ENCODE results near the gene AGPAT3.

AGPAT3 gene

DNA sequence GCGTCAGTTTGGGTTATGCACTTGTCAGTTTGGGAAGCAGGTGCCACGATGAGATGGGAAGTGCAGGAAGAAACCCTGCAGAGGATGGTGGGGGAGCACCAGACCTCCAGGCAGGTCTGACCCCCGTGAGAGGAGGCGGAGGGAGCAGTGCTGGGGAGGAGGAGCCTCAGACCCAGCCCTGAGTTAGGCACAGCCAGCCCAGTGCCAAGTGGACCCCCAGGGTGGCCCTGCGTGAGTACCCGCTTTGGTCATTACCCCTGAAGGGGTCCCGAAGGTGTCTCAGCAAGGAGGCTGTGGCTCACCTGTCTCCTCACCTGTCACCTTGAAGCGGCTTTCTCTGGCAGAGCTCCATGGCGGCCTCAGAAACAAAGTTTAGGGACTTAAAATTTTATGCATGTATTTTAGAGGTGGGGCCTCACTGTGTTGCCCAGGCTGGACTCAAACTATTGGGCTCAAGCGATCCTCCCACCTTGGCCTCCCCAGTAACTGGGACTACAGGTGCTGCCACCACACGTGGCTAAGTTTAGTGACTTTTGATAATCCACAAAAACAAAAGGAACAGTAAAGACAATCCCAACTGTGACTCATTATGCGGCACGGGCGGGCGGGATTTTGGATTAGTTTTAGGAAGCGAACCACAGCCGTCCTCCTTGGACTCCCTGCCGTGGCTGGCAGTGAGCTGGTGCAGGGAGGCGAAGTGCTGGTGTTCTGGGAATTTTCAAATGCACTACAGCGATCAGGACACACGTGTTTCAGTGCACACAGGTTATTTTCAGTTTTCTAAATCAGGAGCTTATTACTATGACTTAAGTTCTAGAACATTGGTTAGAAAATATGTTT is 4.7 kb downstream of the AGPAT3 start:
- H3K36me3 ChIP-seq (ENCODE audit: control insufficient read depth in 2 of 2, insufficient read depth in 1 of 2, low read length in 2 of 2), result peaks cover 4 to 41% of the 10 kb centered on the region in 2 experiments; a peak in 2 of 3 replicates
- no peaks in the 10 kb centered on the region for H3K9me3 ChIP-seq (ENCODE audit: control insufficient read depth, insufficient read depth, low read depth, low read length)
- H3K4me1 ChIP-seq (ENCODE audit: control insufficient read depth, insufficient read depth, low read length), result peaks cover 10% of the 10 kb centered on the region
- H3K27ac ChIP-seq (ENCODE audit: extremely low read depth, low read depth, low read length), result no peak overlapping the region
- TF ChIP-seq GLIS1 (tag by site-specific recombination; IDR thresholded peaks at IDR 0.05) (peak; percentile 92), ZNF121 (tag by site-specific recombination; IDR thresholded peaks at IDR 0.05) (peak; percentile 51), ZNF202 (tag by site-specific recombination; IDR thresholded peaks at IDR 0.05; ENCODE audit: borderline replicate concordance) (no peak)
- ChIA-PET POLR2A (interaction anchor here (1.5 kb wide), 1 partner anchor 14 kb away, joined by 6 read pairs; no protein-coding TSS in a partner anchor), CTCF (interaction anchor here (1.2 to 1.6 kb wide), 3 partner anchors 59 to 69 kb away, joined by 3 to 7 read pairs (median 3); no protein-coding TSS in a partner anchor)
- no peak overlapping the region for H3K4me3 ChIP-seq (ENCODE audit: low read depth, low read length)

DNA sequence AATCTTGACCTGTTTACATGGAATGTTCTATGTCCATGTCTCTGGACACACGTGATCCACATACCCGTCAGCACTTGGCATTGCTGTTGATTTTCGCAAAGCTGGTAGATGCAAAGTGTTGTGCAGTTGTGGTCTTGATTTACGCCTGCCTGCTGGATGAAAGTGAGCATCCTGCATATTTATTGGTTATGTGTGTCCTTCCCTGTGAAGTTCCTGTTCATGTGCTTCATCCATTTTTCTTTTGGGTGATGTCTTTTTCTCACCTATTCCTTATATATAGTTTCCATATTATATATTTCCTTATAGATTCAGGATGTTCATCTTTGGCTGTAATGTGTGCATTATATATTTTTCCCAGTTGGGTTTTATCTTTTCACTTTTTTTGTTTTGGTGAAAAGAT is 6.5 kb downstream of the AGPAT3 start:
- TF ChIP-seq ZFHX2 (tag by site-specific recombination; conservative IDR thresholded peaks at IDR 0.05) (no peak), ZNF112 (tag by site-specific recombination; IDR thresholded peaks at IDR 0.05) (no peak), ZSCAN23 (tag by site-specific recombination; IDR thresholded peaks at IDR 0.05) (no peak), SALL2 (tag by site-specific recombination; IDR thresholded peaks at IDR 0.05; ENCODE audit: borderline replicate concordance) (no peak), ZNF274 (IDR thresholded peaks at IDR 0.05; ENCODE audit: low read length) (no peak), ZNF274 (tag by site-specific recombination; IDR thresholded peaks at IDR 0.05; ENCODE audit: borderline replicate concordance) (no peak)
- H3K4me1 ChIP-seq (ENCODE audit: control insufficient read depth, insufficient read depth, low read length), result peaks cover 9% of the 10 kb centered on the region
- H3K36me3 ChIP-seq (ENCODE audit: control insufficient read depth in 2 of 2, insufficient read depth in 1 of 2, low read length in 2 of 2), result peaks cover 15 to 41% of the 10 kb centered on the region in 2 experiments; a peak in 2 of 3 replicates
- no peak overlapping the region for H3K27ac ChIP-seq (ENCODE audit: extremely low read depth, low read depth, low read length)
- ChIA-PET CTCF (no interaction called here), POLR2A (no interaction called here)
- no peaks in the 10 kb centered on the region for H3K9me3 ChIP-seq (ENCODE audit: control insufficient read depth, insufficient read depth, low read depth, low read length)
- H3K4me3 ChIP-seq (ENCODE audit: low read depth, low read length), result no peak overlapping the region

DNA sequence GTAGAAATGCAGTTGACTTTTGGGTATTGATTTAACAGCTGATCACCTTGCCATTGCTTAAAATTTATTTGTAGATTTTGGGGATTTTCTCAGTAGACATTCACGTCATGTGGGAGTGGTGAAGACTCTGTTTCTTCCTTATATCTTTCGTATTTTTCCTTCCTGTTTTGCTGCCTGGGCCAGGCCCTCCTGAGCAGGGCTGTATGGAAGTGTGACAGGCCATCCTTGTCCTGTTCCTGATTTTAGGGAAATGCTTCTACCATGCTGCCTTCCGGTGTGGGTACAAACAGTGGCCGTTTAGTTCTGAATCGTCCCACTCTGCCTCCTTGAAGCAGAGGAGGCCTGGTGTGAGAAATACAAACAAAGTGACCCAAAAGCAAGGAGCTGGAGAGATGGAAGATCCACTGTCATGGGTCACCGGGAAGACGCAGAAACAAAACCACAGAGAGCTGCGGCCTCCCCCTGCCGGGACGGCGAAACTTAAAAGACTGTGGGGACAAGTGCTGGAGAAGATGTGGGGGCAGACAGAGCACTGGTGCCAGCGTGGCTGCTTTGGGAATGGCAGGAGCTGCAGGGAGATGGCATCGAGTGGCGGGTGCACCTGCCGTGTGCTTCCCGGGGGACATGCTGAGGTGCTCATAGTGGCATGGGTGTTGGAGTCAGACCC is 7.6 kb downstream of the AGPAT3 start:
- CTCF ChIA-PET, result interaction anchor here (0.6 kb wide), 1 partner anchor 62 kb away, joined by 4 read pairs; no protein-coding TSS in a partner anchor
- H3K4me3 ChIP-seq (ENCODE audit: low read depth, low read length), result no peak overlapping the region
- POLR2A ChIA-PET, result no interaction called here
- no peak overlapping the region for H3K27ac ChIP-seq (ENCODE audit: extremely low read depth, low read depth, low read length)
- no peaks in the 10 kb centered on the region for H3K4me1 ChIP-seq (ENCODE audit: control insufficient read depth, insufficient read depth, low read length)
- TF ChIP-seq ZNF426 (tag by site-specific recombination; IDR thresholded peaks at IDR 0.05), result no peak
- peak; percentile 93 for TF ChIP-seq ZNF184 (tag by site-specific recombination; IDR thresholded peaks at IDR 0.05)
- TF ChIP-seq ZNF274 (IDR thresholded peaks at IDR 0.05; ENCODE audit: low read length), result no peak
- no peak for TF ChIP-seq ZNF274 (tag by site-specific recombination; IDR thresholded peaks at IDR 0.05; ENCODE audit: borderline replicate concordance)
- H3K9me3 ChIP-seq (ENCODE audit: control insufficient read depth, insufficient read depth, low read depth, low read length), result no peaks in the 10 kb centered on the region
- peaks cover 15 to 41% of the 10 kb centered on the region in 2 experiments; a peak in 2 of 3 replicates for H3K36me3 ChIP-seq (ENCODE audit: control insufficient read depth in 2 of 2, insufficient read depth in 1 of 2, low read length in 2 of 2)

DNA sequence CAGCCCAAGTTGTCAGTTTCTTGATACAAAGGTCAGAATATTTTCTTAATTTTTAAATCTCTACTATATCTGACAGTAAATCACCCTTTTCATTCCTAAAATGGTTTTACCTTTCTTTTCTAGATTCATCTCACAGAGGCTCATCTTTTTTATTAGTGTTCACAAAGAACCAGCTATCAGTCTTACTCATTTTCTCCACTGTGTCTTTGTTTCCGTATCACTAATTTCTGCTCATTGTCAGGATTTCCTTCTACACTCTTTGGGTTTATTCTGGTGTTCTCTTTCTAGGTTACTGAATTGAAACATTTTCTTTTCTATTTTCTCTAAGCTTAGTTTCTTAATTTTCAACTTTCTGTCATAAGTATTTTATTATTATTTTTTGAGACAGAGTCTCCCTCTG is 8.7 kb downstream of the AGPAT3 start:
- no peak for TF ChIP-seq YY1 (tag by site-specific recombination; IDR thresholded peaks at IDR 0.05)
- TF ChIP-seq ZBTB17 (tag by site-specific recombination; IDR thresholded peaks at IDR 0.05), result no peak
- TF ChIP-seq ZNF792 (tag by site-specific recombination; IDR thresholded peaks at IDR 0.05), result no peak
- TF ChIP-seq ZNF707 (tag by site-specific recombination; IDR thresholded peaks at IDR 0.05), result no peak
- TF ChIP-seq YY2 (tag by site-specific recombination; IDR thresholded peaks at IDR 0.05), result no peak
- TF ChIP-seq, protein P1, sequence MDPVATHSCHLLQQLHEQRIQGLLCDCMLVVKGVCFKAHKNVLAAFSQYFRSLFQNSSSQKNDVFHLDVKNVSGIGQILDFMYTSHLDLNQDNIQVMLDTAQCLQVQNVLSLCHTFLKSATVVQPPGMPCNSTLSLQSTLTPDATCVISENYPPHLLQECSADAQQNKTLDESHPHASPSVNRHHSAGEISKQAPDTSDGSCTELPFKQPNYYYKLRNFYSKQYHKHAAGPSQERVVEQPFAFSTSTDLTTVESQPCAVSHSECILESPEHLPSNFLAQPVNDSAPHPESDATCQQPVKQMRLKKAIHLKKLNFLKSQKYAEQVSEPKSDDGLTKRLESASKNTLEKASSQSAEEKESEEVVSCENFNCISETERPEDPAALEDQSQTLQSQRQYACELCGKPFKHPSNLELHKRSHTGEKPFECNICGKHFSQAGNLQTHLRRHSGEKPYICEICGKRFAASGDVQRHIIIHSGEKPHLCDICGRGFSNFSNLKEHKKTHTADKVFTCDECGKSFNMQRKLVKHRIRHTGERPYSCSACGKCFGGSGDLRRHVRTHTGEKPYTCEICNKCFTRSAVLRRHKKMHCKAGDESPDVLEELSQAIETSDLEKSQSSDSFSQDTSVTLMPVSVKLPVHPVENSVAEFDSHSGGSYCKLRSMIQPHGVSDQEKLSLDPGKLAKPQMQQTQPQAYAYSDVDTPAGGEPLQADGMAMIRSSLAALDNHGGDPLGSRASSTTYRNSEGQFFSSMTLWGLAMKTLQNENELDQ (tag by site-specific recombination; IDR thresholded peaks at IDR 0.05; ENCODE audit: low read depth), result no peak
- Histone ChIP-seq H3K27ac (ENCODE audit: extremely low read depth, low read depth, low read length) (no peak overlapping the region), H3K9me3 (ENCODE audit: control insufficient read depth, insufficient read depth, low read depth, low read length) (no peaks in the 10 kb centered on the region), H3K4me3 (ENCODE audit: low read depth, low read length) (no peak overlapping the region), H3K4me1 (ENCODE audit: control insufficient read depth, insufficient read depth, low read length) (no peaks in the 10 kb centered on the region), H3K36me3 (ENCODE audit: control insufficient read depth in 2 of 2, insufficient read depth in 1 of 2, low read length in 2 of 2) (peaks cover 15 to 44% of the 10 kb centered on the region in 2 experiments; a peak in 2 of 3 replicates)
- CTCF ChIA-PET, result interaction anchor here (0.6 to 1.3 kb wide), 2 partner anchors 63 to 66 kb away, joined by 4 to 5 read pairs; no protein-coding TSS in a partner anchor
- POLR2A ChIA-PET, result no interaction called here
